ENCODE data around the gene SLC15A1. TPM values are rescaled to one million over a fixed set of nuclear protein-coding genes. Genes with fewer than 3 reads are reported as not detected.

The SLC15A1 gene
- total RNA-seq, 1 experiment from 2014 or later, result 0.12 TPM

DNA sequence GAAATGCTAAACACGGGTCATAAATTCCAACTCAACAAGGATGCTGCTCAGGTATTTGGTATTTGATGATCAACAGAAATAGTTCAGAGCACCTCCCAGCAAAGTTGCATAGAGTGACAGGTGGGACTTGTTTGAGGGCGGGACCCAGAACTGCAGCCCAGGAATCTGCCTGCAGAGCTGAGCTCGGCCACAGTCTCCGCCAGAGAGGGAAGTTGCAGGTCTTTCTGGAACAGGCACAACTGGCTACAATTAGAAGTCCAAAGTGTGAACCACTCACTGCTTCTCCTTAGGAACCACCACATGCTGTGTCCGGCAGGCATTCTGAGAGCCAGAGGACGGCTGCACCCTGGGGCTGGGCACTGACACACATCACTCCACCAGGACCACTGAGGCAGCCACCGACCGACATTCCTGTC is 1.1 kb downstream of the SLC15A1 start:
- 0 out of 2 replicates have a peak, but pooled peaks cover 4% of the 10 kb centered on the region for H3K4me1 ChIP-seq
- H3K27ac ChIP-seq, result no peak overlapping the region
- H3K36me3 ChIP-seq, result no peaks in the 10 kb centered on the region
- H3K27me3 ChIP-seq, result no peaks in the 10 kb centered on the region
- H3K4me3 ChIP-seq, result no peak overlapping the region
- no peak for DNase-seq
- peaks cover 4% of the 10 kb centered on the region for H3K9me3 ChIP-seq (replicated peaks)

- H3K27me3 ChIP-seq, result no peaks in the 10 kb centered on the region
- H3K36me3 ChIP-seq, result no peaks in the 10 kb centered on the region
- no peak for DNase-seq
- H3K27ac ChIP-seq, result no peak overlapping the region
- peaks cover 4% of the 10 kb centered on the region for H3K9me3 ChIP-seq (replicated peaks)
- H3K4me1 ChIP-seq, result 0 out of 2 replicates have a peak, but pooled peaks cover 4% of the 10 kb centered on the region
- H3K4me3 ChIP-seq, result no peak overlapping the region
Observed at GRCh38 chr13:98749501-98749900, 3.0 kb downstream of the SLC15A1 start.

DNA sequence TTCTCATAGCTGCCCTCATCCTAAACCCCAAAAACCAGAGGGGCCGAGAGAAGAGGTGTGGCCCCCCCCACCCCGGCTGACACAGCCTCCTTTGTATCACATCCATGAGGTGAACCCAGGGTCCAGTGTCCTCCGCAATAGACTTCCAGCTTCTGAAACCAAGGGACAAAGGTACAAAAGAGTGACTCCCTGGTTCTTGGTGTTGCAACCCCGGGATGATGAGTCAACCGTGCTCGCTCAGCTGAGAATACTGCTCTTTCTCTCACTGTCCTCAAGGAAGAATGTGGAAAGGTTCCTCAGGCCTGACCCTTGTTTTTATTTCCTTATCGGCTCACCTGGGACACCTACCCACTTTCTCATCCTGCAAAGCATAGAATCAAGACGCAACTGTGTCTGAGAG is 5.5 kb downstream of the SLC15A1 start:
- Histone ChIP-seq H3K27me3 (no peaks in the 10 kb centered on the region), H3K9me3 (replicated peaks) (no peaks in the 10 kb centered on the region), H3K4me3 (no peak overlapping the region), H3K36me3 (no peaks in the 10 kb centered on the region), H3K4me1 (0 out of 2 replicates have a peak, but pooled peaks cover 4% of the 10 kb centered on the region), H3K27ac (no peak overlapping the region)
- no peak for DNase-seq

DNA sequence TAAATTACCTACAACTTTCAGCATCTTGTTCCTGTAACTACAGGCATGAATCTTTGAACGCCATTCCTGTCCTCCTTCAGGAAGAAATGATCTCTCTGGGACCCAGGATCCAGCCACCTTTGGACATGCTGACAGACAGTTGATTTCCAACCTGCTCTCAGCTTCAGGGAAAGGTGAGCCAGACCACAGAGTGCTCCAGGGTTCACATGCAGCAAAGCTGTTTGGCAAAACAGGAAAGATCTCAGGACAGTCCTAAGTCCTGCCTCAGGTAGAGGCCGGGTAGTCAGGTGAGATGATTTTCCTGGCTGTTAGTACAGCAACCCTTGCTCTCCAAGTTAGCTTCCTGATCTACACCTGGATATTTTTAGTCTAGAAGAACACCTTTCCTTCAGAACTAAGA is 9.1 kb downstream of the SLC15A1 start:
- Histone ChIP-seq H3K4me1 (no peaks in the 10 kb centered on the region), H3K27me3 (no peaks in the 10 kb centered on the region), H3K27ac (no peak overlapping the region), H3K4me3 (no peak overlapping the region), H3K36me3 (no peaks in the 10 kb centered on the region), H3K9me3 (replicated peaks) (no peaks in the 10 kb centered on the region)
- DNase-seq, result no peak

- Histone ChIP-seq H3K4me3 (no peak overlapping the region), H3K27ac (no peak overlapping the region), H3K9me3 (replicated peaks) (no peaks in the 10 kb centered on the region), H3K36me3 (no peaks in the 10 kb centered on the region), H3K4me1 (no peaks in the 10 kb centered on the region), H3K27me3 (no peaks in the 10 kb centered on the region)
- DNase-seq, result no peak
Observed at GRCh38 chr13:98742961-98743360, 9.5 kb downstream of the SLC15A1 start.

- no peaks in the 10 kb centered on the region for H3K4me1 ChIP-seq
- no peaks in the 10 kb centered on the region for H3K9me3 ChIP-seq (replicated peaks)
- no peak overlapping the region for H3K27ac ChIP-seq
- no peaks in the 10 kb centered on the region for H3K27me3 ChIP-seq
- H3K4me3 ChIP-seq, result no peak overlapping the region
- no peaks in the 10 kb centered on the region for H3K36me3 ChIP-seq
- no peak for DNase-seq
Observed at GRCh38 chr13:98741741-98742435, 10.6 kb downstream of the SLC15A1 start.

DNA sequence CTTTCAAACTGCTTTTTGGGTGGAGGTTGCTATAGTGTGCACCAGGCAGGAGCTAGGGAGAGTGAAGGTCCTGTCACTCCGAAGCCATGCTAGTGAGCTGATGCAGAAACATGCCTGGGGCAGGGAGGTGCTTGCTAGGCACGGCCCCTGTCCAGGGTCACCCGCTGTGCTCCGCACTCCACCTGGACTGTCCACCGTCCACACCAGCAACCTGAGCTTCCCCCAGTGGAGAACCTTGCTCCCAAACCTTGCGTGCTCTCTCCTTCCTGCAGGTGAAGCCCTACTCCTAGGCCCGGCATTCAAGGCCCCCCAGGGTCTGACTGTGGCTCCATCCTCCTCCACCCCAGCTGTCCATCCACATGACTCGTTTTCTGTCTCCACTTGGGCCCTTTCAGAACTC is 12.3 kb downstream of the SLC15A1 start:
- Histone ChIP-seq H3K27me3 (no peaks in the 10 kb centered on the region), H3K9me3 (replicated peaks) (no peaks in the 10 kb centered on the region), H3K4me3 (no peak overlapping the region), H3K4me1 (no peaks in the 10 kb centered on the region), H3K36me3 (no peaks in the 10 kb centered on the region), H3K27ac (no peak overlapping the region)
- DNase-seq, result no peak

- no peak overlapping the region for H3K27ac ChIP-seq
- no peaks in the 10 kb centered on the region for H3K9me3 ChIP-seq (replicated peaks)
- no peaks in the 10 kb centered on the region for H3K36me3 ChIP-seq
- no peaks in the 10 kb centered on the region for H3K27me3 ChIP-seq
- no peak overlapping the region for H3K4me3 ChIP-seq
- no peak for DNase-seq
- no peaks in the 10 kb centered on the region for H3K4me1 ChIP-seq
Observed at GRCh38 chr13:98738993-98739392, 13.5 kb downstream of the SLC15A1 start.

GRCh38 chr13:98738213-98738612 is 14.3 kb downstream of the SLC15A1 start:
- Histone ChIP-seq H3K9me3 (replicated peaks) (no peaks in the 10 kb centered on the region), H3K27ac (no peak overlapping the region), H3K4me3 (no peak overlapping the region), H3K4me1 (no peaks in the 10 kb centered on the region), H3K27me3 (no peaks in the 10 kb centered on the region), H3K36me3 (no peaks in the 10 kb centered on the region)
- DNase-seq, result no peak

- no peaks in the 10 kb centered on the region for H3K9me3 ChIP-seq (replicated peaks)
- H3K4me1 ChIP-seq, result no peaks in the 10 kb centered on the region
- no peak overlapping the region for H3K27ac ChIP-seq
- no peaks in the 10 kb centered on the region for H3K27me3 ChIP-seq
- no peaks in the 10 kb centered on the region for H3K36me3 ChIP-seq
- DNase-seq, result no peak
- H3K4me3 ChIP-seq, result no peak overlapping the region
Observed at GRCh38 chr13:98731925-98732324, 20.5 kb downstream of the SLC15A1 start.

DNA sequence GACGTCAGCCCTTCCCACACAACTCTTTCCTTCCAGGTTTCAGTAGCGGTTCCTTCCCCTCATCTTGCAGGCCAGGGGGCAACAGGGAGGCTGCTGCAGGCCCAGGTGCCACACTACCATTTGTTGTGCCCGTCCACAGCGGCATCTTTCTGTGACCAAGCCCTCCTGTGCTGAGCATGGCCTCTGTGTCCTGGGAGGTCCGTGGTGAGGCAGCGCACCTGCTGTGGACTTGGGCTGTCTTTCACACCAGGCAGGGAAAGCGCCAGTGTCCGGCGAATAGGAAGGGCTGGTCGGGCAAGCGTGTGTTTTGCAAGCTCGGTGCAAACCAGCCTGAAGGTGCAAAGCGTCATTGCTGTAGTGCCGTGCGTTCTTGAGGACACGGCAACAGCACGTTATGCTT is 21.4 kb downstream of the SLC15A1 start:
- Histone ChIP-seq H3K27ac (no peak overlapping the region), H3K4me1 (no peaks in the 10 kb centered on the region), H3K4me3 (no peak overlapping the region), H3K27me3 (no peaks in the 10 kb centered on the region), H3K9me3 (replicated peaks) (no peaks in the 10 kb centered on the region), H3K36me3 (no peaks in the 10 kb centered on the region)
- no peak for DNase-seq

- no peaks in the 10 kb centered on the region for H3K27me3 ChIP-seq
- no peak for DNase-seq
Observed at GRCh38 chr13:98730441-98730840, 22.0 kb downstream of the SLC15A1 start.

GRCh38 chr13:98729658-98730057 is 22.8 kb downstream of the SLC15A1 start:
- H3K27ac ChIP-seq, result no peak overlapping the region

More at GRCh38 chr13:98730441-98730840, 22.0 kb downstream of the SLC15A1 start:
- H3K4me3 ChIP-seq, result no peak overlapping the region
- no peak overlapping the region for H3K27ac ChIP-seq
- H3K36me3 ChIP-seq, result no peaks in the 10 kb centered on the region
- H3K9me3 ChIP-seq (replicated peaks), result no peaks in the 10 kb centered on the region
- no peaks in the 10 kb centered on the region for H3K4me1 ChIP-seq

GRCh38 chr13:98722958-98723357 is 29.5 kb downstream of the SLC15A1 start:
- H3K4me1 ChIP-seq, result no peaks in the 10 kb centered on the region
- no peak overlapping the region for H3K27ac ChIP-seq
- no peaks in the 10 kb centered on the region for H3K27me3 ChIP-seq
- H3K36me3 ChIP-seq, result no peaks in the 10 kb centered on the region
- H3K9me3 ChIP-seq (replicated peaks), result no peaks in the 10 kb centered on the region
- no peak for DNase-seq
- no peak overlapping the region for H3K4me3 ChIP-seq

More at GRCh38 chr13:98729658-98730057, 22.8 kb downstream of the SLC15A1 start:
- no peaks in the 10 kb centered on the region for H3K4me1 ChIP-seq
- DNase-seq, result no peak
- no peaks in the 10 kb centered on the region for H3K9me3 ChIP-seq (replicated peaks)
- no peak overlapping the region for H3K4me3 ChIP-seq
- no peaks in the 10 kb centered on the region for H3K27me3 ChIP-seq
- no peaks in the 10 kb centered on the region for H3K36me3 ChIP-seq

DNA sequence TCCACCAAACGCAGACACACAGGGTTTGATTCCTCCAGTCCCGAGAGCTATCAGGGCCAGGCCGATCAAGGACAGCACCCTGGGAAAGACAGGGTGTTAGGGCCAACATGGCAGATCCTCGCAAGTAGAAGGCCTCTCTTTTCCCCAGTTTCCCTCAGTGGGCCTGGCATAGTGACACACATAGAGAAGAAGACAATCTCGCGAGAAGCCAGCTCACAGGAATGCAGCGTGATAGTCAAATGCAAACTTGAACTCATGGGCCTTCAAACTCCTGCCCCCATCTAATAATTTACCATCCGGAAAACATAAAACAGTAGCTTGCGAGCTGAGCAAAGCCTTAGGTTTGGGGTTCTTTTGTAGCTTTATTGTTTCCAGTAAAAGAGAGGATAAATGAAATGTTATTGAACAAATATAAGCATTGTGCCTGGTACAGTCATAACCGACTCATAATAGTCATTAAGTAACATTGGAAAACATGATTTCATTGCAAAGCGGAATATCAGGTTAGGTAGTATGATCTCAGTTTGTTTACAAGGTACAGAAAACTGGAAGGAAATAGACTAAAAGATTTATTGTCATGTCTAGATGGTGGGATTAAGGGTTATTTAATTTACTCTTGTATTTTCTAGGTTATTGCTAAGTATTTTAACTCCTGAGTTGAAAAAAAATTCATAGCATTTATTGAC is 30.5 kb downstream of the SLC15A1 start:
- Histone ChIP-seq H3K27ac (no peak overlapping the region), H3K27me3 (no peaks in the 10 kb centered on the region), H3K4me3 (no peak overlapping the region), H3K9me3 (replicated peaks) (no peaks in the 10 kb centered on the region), H3K36me3 (no peaks in the 10 kb centered on the region), H3K4me1 (no peaks in the 10 kb centered on the region)
- no peak for DNase-seq
